Thyroid gland (tissue), 4 donors: Measurements from ENCODE around the gene GRIA4.

ENCODE experiments used
- POLR2A ChIP-seq, 2 donors: fragments of 450-650 bp; IDR thresholded peaks; one replicate each; pipeline ENCODE4 v1.6.1; 2017; ENCODE audit warnings: antibody characterized with exemption in 2 of 2, mild to moderate bottlenecking in 2 of 2, moderate library complexity in 1 of 2
- TF ChIP-seq, protein P1 (sequence below), 6 experiments: fragments of 200-600 bp in 3 of 6; fragments of 450-650 bp in 3 of 6; sonication (generic) in 3 of 6; IDR thresholded peaks; one replicate each; pipeline ENCODE4 v1.5.1; 2016 to 2019; ENCODE audit warnings: antibody characterized with exemption in 6 of 6, mild to moderate bottlenecking in 2 of 6, inconsistent platforms in 1 of 6, moderate library complexity in 1 of 6

DNA sequence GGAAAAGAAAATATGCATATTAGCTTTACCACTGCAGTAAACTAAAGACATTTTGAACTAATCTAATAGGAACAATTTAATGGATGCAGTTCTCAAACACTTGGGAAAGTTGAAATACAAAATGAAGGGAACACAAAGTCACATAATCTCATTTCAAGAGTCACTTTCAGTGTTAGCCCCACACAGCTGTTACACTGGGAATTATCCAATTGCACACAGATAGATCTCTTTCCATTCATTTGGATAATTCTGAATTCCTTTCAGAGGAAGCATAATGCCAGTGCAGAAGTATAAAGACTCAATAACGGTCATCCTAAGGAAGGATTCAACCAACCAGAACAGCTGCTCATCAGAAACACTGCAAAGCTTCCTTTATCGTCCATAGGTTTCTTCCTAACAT is 173.3 kb downstream of the GRIA4 start:
- TF ChIP-seq POLR2A (IDR thresholded peaks at IDR 0.05), result no peak
- TF ChIP-seq, protein P1, sequence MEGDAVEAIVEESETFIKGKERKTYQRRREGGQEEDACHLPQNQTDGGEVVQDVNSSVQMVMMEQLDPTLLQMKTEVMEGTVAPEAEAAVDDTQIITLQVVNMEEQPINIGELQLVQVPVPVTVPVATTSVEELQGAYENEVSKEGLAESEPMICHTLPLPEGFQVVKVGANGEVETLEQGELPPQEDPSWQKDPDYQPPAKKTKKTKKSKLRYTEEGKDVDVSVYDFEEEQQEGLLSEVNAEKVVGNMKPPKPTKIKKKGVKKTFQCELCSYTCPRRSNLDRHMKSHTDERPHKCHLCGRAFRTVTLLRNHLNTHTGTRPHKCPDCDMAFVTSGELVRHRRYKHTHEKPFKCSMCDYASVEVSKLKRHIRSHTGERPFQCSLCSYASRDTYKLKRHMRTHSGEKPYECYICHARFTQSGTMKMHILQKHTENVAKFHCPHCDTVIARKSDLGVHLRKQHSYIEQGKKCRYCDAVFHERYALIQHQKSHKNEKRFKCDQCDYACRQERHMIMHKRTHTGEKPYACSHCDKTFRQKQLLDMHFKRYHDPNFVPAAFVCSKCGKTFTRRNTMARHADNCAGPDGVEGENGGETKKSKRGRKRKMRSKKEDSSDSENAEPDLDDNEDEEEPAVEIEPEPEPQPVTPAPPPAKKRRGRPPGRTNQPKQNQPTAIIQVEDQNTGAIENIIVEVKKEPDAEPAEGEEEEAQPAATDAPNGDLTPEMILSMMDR (IDR thresholded peaks at IDR 0.05), result no peak
